Neural cell (in vitro differentiated cells): Measurements from ENCODE around the gene SLC25A21.

Source experiments
- CTCF ChIP-seq: fragments of 450-650 bp; IDR thresholded peaks from 2 replicates; pipeline ENCODE4 v1.5.1; 2014; ENCODE audit warnings: antibody characterized with exemption, mild to moderate bottlenecking, moderate library complexity; ENCODE audit not compliant: poor library complexity, severe bottlenecking
- EP300 ChIP-seq: fragments of 450-650 bp; conservative IDR thresholded peaks from 2 replicates; pipeline ENCODE4 v1.6.1; 2014; ENCODE audit warnings: antibody characterized with exemption, mild to moderate bottlenecking, moderate library complexity; ENCODE audit not compliant: poor library complexity, severe bottlenecking
- POLR2AphosphoS5 ChIP-seq: IDR thresholded peaks from 2 replicates; pipeline ENCODE4 v1.6.1; 2012
- SMC3 ChIP-seq: fragments of 450-650 bp; conservative IDR thresholded peaks from 2 replicates; pipeline ENCODE4 v1.6.1; 2014; ENCODE audit warnings: antibody characterized with exemption, mild to moderate bottlenecking, moderate library complexity; ENCODE audit not compliant: poor library complexity
- TAF1 ChIP-seq: IDR thresholded peaks from 2 replicates; pipeline ENCODE4 v1.6.1; 2012; ENCODE audit warnings: low read depth

GRCh38 chr14:36707570-36707969, 464.8 kb downstream of the SLC25A21 start:
- TF ChIP-seq CTCF (no peak), SMC3 (no peak), POLR2AphosphoS5 (no peak), TAF1 (no peak), EP300 (no peak)
